Measurements from ENCODE around the gene AUP1. TPM values are rescaled to one million over a fixed set of nuclear protein-coding genes. Genes with fewer than 3 reads are reported as not detected.

AUP1 gene
- total RNA-seq, 1 donor from 2014 or later: 99.5 TPM

GRCh38 chr2:74514368-74515270 lies 14.9 kb downstream of the AUP1 start, which contains the start of gene TLX2:
Gene TLX2 (plus strand): TSS chr2:74514450. CDS start chr2:74514807, 357 bp downstream.
- H3K4me3 Mint-ChIP-seq (ENCODE audit: unreplicated experiment): peak within 1 kb of the TSS; percentile 78
- peaks cover 6% of the 10 kb centered on the region for H3K4me1 Mint-ChIP-seq (ENCODE audit: low read depth, unreplicated experiment)
- peak; percentile 65 for DNase-seq
- no peak within 1 kb of the TSS for H3K27ac Mint-ChIP-seq (ENCODE audit: unreplicated experiment)
- peaks cover 15% of the 10 kb centered on the region for H3K9me3 Mint-ChIP-seq (ENCODE audit: unreplicated experiment)
- peaks cover 27% of the 10 kb centered on the region for H3K27me3 Mint-ChIP-seq (ENCODE audit: unreplicated experiment)
- H3K36me3 Mint-ChIP-seq (ENCODE audit: unreplicated experiment): peaks cover 8% of the 10 kb centered on the region
- no peak for TF ChIP-seq CTCF (IDR thresholded peaks at IDR 0.05; ENCODE audit: partially characterized antibody, unreplicated experiment)

GRCh38 chr2:74513605-74514367 lies 15.7 kb downstream of the AUP1 start:
- TF ChIP-seq CTCF (IDR thresholded peaks at IDR 0.05; ENCODE audit: partially characterized antibody, unreplicated experiment): no peak
- DNase-seq: peak; percentile 34

GRCh38 chr2:74512744-74513604 lies 16.5 kb downstream of the AUP1 start:
- Mint-ChIP-seq H3K36me3 (ENCODE audit: unreplicated experiment) (peaks cover 8% of the 10 kb centered on the region), H3K4me1 (ENCODE audit: low read depth, unreplicated experiment) (peaks cover 15% of the 10 kb centered on the region), H3K9me3 (ENCODE audit: unreplicated experiment) (peaks cover 25% of the 10 kb centered on the region), H3K27me3 (ENCODE audit: unreplicated experiment) (peaks cover 29% of the 10 kb centered on the region), H3K4me3 (ENCODE audit: unreplicated experiment) (peak overlapping the region; percentile 78), H3K27ac (ENCODE audit: unreplicated experiment) (peak overlapping the region; percentile 52)
- TF ChIP-seq CTCF (IDR thresholded peaks at IDR 0.05; ENCODE audit: partially characterized antibody, unreplicated experiment): no peak
- DNase-seq: peak; percentile 42

More at GRCh38 chr2:74513605-74514367, 15.7 kb downstream of the AUP1 start:
- H3K27ac Mint-ChIP-seq (ENCODE audit: unreplicated experiment): no peak overlapping the region
- peaks cover 28% of the 10 kb centered on the region for H3K27me3 Mint-ChIP-seq (ENCODE audit: unreplicated experiment)
- peak overlapping the region; percentile 78 for H3K4me3 Mint-ChIP-seq (ENCODE audit: unreplicated experiment)
- H3K36me3 Mint-ChIP-seq (ENCODE audit: unreplicated experiment): peaks cover 8% of the 10 kb centered on the region
- peaks cover 7% of the 10 kb centered on the region for H3K4me1 Mint-ChIP-seq (ENCODE audit: low read depth, unreplicated experiment)
- H3K9me3 Mint-ChIP-seq (ENCODE audit: unreplicated experiment): peaks cover 18% of the 10 kb centered on the region

GRCh38 chr2:74511104-74511989 lies 18.2 kb downstream of the AUP1 start:
- H3K4me1 Mint-ChIP-seq (ENCODE audit: low read depth, unreplicated experiment): peaks cover 20% of the 10 kb centered on the region
- no peak for DNase-seq
- H3K36me3 Mint-ChIP-seq (ENCODE audit: unreplicated experiment): peaks cover under 1% of the 10 kb centered on the region
- H3K9me3 Mint-ChIP-seq (ENCODE audit: unreplicated experiment): peaks cover 32% of the 10 kb centered on the region
- H3K4me3 Mint-ChIP-seq (ENCODE audit: unreplicated experiment): no peak overlapping the region
- TF ChIP-seq CTCF (IDR thresholded peaks at IDR 0.05; ENCODE audit: partially characterized antibody, unreplicated experiment): no peak
- peak overlapping the region; percentile 52 for H3K27ac Mint-ChIP-seq (ENCODE audit: unreplicated experiment)
- H3K27me3 Mint-ChIP-seq (ENCODE audit: unreplicated experiment): peaks cover 29% of the 10 kb centered on the region

All from glutamatergic neuron (in vitro differentiated cells).